GM18508 (cell line): Measurements from ENCODE around the gene PSMD2.
"Not testable (repeated sequence)": the region's sequence is repeated elsewhere in the genome, so short reads cannot be mapped to it uniquely, and the experiment has no call there.

Source experiments
- ATAC-seq: cut with Tn5 transposase; IDR thresholded peaks from one replicate; pipeline ENCODE4 v1.9.1; 2021; ENCODE audit warnings: moderate number of reproducible peaks; ENCODE audit not compliant: insufficient read depth, unreplicated experiment

PSMD2 gene

GRCh38 chr3:184337981-184338380, 38.9 kb downstream of the PSMD2 start:
- no peak for ATAC-seq

- no peak for ATAC-seq
Measured at GRCh38 chr3:184338511-184338945, 39.5 kb downstream of the PSMD2 start.

GRCh38 chr3:184339001-184339400, 40.0 kb downstream of the PSMD2 start:
- ATAC-seq, result no peak

- not testable (repeated sequence) for ATAC-seq
Measured at GRCh38 chr3:184339451-184340135, 40.6 kb downstream of the PSMD2 start.

- no peak for ATAC-seq
Measured at GRCh38 chr3:184341925-184342324, 42.9 kb downstream of the PSMD2 start.

- no peak for ATAC-seq
Measured at GRCh38 chr3:184343200-184343876, 44.3 kb downstream of the PSMD2 start.

GRCh38 chr3:184344579-184345316, 45.7 kb downstream of the PSMD2 start:
- no peak for ATAC-seq

- ATAC-seq, result no peak
Measured at GRCh38 chr3:184345317-184346144, 46.5 kb downstream of the PSMD2 start.

- no peak for ATAC-seq
Measured at GRCh38 chr3:184346480-184347190, 47.6 kb downstream of the PSMD2 start.

GRCh38 chr3:184347321-184348056, 48.4 kb downstream of the PSMD2 start:
- no peak for ATAC-seq

GRCh38 chr3:184348057-184348382, 49.0 kb downstream of the PSMD2 start:
- no peak for ATAC-seq

- ATAC-seq, result no peak
Measured at GRCh38 chr3:184349563-184350470, 50.8 kb downstream of the PSMD2 start.

- no peak for ATAC-seq
Measured at GRCh38 chr3:184350618-184351017, 51.6 kb downstream of the PSMD2 start.

- ATAC-seq, result no peak
Measured at GRCh38 chr3:184351511-184352148, 52.6 kb downstream of the PSMD2 start.

- ATAC-seq, result no peak
Measured at GRCh38 chr3:184352149-184352785, 53.2 kb downstream of the PSMD2 start.

GRCh38 chr3:184352897-184353545, 54.0 kb downstream of the PSMD2 start:
- ATAC-seq, result no peak

- no peak for ATAC-seq
Measured at GRCh38 chr3:184353546-184353941, 54.5 kb downstream of the PSMD2 start.
